HT-29 (cell line): Measurements from ENCODE around the gene UBA3. TPM values are rescaled to one million over a fixed set of nuclear protein-coding genes. Genes with fewer than 3 reads are reported as not detected.
A peak's percentile ranks its signal among the peaks of the same experiment; 100 is the strongest.

Experiments
- DNase-seq: peaks from one replicate; pipeline ENCODE4 v3.0.0-alpha.2; 2015; ENCODE audit warnings: low spot score
- total RNA-seq: library from RNA; depleted of rRNA; stranded (reverse); fragments of >200 nt; shearing (Covaris generic); gene quantifications from 2 replicates; pipeline ENCODE4 v1.2.3, GENCODE V29; 2014; rRNA removed

Gene UBA3
- total RNA-seq, result 30.5 and 34.4 TPM in 2 replicates

DNA sequence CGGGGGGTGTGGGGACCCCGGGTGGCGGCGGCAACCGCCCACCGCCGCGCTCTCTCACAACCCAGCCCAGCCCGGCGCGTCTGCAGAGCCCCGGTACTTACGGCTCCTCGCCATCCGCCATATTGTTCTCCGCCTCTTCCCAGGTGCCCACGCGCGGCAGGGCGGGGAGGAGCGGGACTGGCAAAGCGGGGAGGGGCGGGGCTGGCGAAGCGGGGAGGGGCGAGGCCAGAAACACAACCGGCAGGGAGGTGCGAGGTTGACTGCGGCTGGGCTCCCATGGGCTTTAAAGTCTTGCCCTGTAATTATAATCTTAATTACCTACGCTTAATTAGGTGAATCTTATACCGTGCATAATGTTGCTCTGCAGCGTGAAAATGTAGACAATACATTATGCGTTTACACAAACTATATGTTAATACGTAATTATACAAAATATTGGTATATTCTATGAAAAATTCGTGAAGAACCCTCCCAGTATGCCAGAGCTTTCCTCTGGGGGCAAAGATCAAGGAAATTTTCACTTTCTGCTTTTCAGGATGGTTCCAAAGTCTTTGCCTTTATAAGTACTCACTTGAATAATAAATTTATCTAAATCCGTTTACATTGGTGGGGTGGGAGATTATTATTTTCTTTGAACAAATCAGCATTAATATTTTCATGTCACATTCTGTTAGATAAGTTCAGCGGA lies at the start of gene UBA3:
TSS of gene UBA3 (minus strand) at position 133 of the 688 bp plus-strand sequence. CDS start at position 121, 12 bp downstream.
- DNase-seq, result peak; percentile 71

DNA sequence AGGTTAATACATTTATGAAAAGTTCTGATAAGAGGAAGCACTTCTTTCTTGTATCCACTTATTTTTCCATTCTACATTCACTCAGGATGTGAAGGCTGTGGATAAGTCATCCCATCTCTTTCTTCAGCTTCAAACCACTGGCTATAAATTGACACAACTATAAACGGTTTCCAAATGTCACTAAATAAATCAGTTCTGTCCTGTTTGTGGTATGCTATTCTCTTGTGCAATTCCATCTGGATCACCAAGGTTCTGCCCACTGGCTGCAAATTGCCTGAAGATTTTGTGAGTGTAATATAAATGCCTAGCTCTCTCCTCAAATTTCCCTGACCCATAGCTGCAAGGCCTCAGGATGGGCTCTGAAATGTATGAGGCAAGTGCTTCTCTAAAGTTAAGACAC lies 49.4 kb upstream of the UBA3 start:
- DNase-seq, result no peak

DNA sequence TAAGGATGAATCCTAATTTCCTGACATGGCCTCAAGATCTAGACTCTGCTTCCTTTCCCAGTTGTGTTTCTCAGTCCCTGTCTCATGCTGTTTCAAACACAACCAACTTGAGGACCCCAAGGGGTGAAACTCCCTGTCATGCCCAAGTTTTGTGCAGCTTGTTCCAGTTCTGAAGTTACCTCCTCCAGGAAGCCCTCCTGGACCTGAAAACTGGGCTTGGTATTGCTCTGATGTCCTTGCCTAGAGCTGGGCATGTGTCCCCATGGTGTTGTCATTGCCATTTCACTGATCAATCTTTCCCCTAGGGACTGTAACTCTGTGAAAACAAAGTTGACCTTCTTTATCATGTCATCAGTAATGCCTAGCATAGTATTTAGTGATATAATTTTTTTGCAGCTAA lies 48.3 kb upstream of the UBA3 start:
- DNase-seq, result no peak

DNA sequence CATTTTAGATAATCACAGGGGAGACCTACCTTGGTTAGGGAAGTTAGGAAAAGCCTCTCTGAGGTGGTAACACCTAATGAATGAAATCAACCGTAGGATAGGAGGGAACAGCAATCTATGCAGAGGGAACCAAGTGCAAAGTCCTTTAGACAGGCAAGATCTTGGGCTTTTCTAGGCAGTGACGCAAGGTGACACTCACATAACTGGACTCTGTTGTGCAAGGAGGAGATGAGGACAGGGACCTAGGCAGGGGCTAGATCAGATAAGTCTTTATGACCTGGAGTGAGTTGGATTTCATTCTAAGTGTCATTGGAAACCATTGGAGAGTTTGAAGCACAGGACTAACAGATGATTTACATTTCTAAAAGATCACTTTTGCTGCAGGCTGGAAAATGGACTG lies 46.8 kb upstream of the UBA3 start:
- no peak for DNase-seq

DNA sequence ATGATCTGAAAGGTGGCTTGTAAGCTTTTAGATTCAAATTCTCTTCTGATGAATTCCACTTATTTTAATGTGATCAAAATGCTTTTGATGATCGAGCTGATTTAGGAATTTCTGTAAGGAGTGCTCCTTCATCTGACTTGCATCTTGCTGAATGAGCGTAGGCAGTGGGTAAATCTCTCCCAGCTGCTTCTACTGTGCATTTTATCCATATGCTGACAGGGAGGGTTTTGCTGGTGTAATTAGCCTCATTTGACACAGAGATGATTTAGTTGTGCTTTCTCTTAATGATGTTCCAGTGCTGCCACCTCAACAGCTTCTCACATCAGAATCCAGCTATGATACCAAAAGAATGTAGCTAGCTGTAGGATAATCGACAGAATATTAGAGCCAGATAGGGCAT lies 46.1 kb upstream of the UBA3 start:
- no peak for DNase-seq

DNA sequence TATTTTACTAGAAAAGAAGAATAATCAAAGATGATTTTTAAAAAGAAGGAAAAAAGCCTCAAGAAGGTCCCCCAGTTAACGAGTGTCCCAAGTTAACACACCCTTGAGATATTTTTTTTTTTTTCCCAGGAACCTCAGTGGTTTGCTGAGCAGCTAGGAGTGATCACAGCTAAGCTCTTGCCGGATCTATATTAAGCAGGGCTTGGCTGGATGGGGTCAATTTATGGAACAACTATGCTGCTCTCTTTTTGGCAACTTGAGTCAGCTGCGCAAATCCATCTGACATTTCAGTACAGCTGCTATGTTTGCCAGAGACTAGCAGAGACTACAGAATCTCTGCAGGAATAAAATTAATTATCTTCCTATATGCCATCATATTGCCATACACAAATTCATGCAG lies 42.2 kb upstream of the UBA3 start, which contains the start of gene LMOD3:
TSS of gene LMOD3 (minus strand) at position 193 of the 400 bp plus-strand sequence. CDS start 209 bp downstream, outside the sequence.
- DNase-seq, result no peak

DNA sequence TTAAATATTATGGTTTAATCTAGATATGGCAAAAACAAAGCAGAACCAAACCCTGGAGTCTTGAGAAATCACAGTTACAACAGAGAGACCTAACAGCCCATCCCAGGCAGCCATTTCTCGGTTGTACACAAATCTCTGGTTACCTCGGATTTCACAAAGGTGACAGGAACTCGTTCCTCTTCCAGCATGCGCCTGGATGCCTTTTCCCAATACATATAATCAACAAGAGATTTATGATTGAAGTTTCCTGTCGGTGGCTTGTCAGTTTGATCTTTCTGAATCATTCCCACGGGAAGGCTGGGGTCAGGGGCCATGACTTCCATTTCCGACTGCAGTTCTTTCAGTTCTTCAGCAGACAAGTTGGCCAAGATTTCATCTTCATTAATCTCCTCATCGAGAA lies 41.8 kb upstream of the UBA3 start:
- no peak for DNase-seq

DNA sequence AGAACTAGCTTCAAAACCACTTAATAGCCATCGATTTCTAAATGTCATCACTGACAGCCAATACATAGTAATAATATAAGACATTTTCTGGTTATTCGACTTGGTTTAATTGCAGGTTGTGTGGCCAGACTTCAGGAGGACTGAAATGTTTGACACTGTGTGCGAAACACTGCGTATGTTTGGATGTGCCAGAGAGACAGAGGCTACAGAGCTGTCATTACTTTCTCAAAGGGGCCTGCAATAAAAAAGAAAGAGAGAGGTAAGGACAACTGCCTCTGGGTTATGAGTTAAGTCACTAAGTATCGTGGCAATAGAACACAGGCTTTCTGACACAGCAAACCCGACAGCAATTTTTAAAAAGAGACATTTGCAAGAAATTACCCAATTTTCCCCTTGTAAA lies 41.3 kb upstream of the UBA3 start:
- no peak for DNase-seq

DNA sequence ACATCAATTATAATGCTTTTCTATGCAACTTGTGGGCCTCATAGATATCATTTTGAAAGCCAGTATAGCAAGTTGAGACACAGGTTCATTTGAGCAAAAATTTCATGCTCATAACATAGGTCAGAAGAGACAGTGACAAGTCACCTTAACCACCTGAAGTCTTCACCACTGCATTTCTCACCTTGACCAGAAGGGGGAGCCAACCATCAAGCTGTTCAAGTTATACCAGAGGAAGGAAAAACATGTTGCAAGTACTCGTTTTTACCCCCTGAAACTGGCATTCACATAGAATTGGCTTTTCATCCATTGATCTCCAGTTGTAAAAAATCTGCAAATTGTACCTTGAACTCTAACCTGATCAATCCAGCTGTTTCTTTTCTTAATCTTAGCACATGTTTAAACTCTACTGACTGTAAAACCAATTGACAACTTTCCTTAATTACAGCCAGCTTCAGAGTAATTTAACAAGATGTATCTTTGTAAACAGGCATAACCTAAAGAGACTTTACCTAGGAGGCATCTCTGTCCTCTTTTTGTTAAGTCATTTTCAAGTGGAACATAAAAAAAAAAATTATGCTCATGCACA lies 40.8 kb upstream of the UBA3 start:
- DNase-seq, result peak; percentile 86

DNA sequence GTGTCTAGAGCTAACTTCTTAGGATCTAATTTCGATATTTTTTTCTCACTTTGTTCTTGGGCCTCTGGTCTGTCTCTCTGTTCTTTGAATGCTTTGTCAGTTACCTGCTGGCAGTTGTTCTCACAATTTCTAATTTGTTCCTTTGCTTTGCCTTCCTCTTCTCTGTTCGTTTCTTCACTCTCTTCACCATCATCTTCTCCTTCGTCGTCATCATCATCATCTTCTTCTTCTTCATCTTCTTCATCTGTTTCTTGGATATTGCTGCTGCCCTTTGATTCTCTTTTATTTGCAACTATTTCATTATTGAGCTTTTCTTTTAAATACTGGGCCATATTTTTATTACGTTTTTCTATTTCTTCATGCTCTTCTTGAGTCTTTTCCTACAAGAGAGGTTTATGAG lies 39.5 kb upstream of the UBA3 start:
- DNase-seq, result no peak

DNA sequence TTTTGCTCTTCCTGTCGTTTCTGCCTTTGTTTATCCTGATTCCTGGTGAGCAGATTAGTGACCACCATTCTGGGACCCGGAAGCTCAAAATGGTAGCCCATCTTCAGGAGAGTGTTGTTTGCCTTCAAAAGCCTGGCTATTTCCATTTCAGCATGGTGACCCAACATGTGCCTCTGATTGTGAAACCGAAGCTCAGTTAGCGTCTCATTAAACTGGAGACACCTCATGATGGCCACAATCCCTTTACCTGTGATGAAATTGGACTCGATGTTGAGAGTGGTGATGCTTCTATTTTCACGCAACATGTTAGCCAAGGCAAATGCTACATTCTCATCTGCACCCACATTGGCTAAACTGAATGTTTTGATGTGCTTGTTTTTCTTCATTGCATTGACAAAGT lies 39.0 kb upstream of the UBA3 start:
- no peak for DNase-seq

DNA sequence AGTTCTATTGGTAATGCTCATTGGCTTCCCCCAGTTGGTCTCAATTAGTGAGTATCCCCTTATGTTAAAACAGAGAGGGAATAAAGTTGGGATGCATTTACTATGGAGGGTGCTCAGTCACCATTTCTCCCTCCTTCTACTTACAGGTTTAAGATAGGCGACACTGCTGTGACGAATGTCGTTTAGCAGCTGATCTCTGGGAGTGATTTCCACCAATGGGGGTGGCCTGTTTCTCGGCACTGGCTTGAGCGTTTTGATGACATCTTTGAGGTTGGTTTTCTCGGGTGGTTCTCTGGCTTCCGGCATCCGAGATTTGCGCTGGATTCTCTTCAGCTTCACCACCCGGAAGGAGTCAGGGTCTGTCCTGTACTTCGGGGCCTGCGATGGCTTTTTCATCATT lies 38.4 kb upstream of the UBA3 start:
- no peak for DNase-seq

DNA sequence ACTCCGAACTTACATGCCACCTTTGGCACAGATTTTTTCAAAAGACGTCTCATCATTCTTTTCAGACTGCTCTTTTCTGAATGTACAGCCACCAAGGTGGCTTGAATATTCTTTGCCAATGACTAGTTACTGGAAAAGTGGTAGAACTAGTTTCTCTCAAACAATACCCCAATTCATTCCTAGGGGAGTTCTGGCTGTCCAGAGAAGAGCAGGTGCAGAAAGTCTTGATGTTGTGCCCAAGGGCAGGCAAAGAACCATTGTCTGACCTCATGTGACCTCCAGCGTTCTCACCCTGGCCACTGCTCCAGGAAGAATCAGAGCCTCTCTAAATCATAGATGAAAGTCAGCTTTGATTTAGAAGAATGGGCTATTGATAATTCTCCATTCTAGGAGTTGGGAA lies 36.7 kb upstream of the UBA3 start:
- DNase-seq, result peak; percentile 75

DNA sequence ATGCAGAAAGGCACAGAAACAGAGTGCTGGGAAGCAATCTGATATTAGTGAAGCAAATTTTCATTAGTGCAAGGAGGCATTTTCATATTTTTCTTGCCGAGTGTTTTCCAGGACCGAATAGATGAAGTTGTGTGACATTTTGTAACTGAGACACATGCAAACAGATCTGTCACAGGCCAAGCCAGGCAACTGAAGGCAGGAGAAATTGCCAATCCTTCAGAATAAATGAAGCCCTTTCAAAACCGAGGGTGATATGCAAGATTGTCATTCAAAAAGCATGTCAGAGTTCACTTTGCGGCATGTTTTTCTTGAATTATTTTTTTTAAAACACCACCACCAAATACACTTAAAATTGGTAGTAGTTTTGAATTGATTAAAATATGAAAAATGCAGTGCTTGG lies 36.0 kb upstream of the UBA3 start:
- no peak for DNase-seq

DNA sequence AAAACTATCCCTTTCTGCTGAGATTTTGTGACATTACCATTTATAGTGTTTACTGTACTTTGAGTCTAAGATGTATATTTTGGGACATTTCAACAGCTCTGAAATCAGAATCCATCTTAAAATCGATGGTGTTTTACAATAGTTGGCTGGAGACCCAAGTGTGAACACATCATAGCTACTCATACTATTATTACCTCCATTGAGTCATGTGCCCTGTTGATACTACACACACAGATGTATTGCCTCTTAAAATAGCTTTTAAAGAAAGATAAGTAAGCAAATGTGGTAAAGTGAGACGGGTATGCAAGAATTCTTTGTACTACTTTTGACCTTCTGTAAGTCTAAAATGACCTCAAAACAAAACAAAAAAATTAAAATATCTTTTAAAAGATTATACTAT lies 35.6 kb upstream of the UBA3 start:
- DNase-seq, result no peak

DNA sequence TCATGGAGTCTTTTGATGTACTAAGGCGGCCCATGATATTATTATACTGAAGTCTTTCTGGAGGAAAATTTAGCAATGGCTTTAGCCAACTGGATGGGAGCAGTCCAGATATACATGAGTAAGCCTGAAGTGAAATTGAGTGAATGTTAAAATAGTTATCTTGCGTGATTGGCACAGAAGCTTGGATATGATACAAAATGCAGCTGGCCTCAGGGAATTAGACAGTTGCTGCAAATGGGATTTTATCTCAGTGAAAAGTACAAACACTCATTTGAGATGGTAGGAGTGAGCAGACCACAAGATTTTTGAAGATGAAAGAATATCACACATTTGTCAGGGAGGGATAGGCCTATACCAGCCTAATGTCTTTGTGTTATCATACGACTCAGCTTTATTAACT lies 33.4 kb upstream of the UBA3 start:
- DNase-seq, result no peak

DNA sequence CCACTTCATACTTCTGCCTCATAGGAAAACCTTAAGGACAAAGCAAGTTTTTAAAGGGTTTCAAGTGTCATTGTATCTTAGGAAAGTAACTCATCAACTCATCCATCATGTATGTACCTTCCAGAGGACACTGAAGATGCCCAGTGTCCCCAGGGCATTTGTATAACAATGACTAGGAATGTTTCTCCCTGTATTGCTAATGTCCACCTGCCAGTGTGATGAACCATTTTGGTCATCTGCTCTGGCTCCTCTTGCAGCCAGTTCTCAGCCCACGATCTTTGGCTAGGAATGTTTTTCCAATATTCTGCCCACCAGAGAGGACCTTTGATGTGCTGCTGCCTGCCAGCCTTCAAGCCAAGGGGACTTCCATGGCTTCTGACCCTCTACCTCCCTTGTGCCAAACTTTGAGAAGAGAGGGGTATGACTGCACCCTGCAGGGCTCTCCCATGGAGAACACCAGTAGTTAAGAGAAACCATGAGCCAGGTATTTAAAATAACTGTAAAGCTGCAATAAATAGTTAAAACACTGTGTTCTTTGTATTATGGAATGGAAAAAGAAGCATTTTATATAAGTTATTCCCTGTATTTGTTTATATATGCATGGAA lies 30.9 kb upstream of the UBA3 start:
- DNase-seq, result no peak

DNA sequence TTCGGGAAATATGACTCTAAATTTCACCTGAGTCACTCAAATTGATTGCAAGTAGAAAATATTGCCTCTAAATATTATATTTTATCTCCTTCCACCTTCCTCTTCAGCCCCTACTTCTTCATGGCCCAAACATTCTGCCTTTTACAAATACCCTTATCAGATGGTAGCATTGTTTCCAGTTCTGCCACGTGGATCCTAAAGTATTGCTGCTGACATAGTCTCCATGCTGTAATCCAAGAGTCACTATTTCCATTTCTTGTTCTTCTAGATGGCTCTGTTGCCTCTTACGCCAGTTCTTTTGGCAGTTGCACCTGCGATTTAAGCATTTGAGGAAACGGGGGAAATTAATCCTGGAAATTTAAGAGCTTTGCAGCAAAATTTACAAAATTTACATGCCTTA lies 28.6 kb upstream of the UBA3 start:
- no peak for DNase-seq

DNA sequence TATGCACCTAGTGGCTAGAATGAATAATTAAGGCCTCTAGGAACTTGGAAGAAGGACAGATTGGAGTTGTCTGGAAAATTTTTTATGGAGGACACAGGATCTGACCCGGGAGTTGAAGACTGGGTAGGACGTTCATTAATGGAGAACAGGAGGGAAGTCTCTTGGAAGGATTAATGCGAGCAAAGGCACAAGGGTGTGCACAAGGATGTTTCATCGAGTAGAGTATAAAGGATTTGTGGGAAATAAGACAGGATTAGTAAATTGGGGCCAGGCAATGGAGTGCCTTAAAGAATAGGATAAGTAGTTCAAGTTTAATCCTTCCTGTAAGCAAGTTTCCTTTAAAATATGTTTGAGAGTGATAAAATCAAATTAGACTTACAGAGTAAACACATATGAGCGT lies 27.7 kb upstream of the UBA3 start:
- no peak for DNase-seq

DNA sequence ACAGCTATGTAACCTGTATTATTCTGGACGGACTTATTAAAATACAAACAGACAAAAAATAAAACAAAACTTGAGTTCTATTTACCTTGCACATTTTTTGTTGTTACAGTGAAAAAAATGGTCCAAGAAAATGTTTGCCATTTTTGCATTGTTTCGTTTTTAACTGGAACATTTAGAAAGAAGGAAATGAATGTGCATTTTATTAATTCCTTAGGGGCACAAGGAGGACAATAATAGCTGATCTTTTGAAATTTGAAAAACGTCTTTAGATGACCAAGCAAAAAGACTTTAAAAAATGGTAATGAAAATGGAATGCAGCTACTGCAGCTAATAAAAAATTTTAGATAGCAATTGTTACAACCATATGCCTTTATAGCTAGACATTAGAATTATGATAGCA lies 25.2 kb upstream of the UBA3 start:
- DNase-seq, result no peak

DNA sequence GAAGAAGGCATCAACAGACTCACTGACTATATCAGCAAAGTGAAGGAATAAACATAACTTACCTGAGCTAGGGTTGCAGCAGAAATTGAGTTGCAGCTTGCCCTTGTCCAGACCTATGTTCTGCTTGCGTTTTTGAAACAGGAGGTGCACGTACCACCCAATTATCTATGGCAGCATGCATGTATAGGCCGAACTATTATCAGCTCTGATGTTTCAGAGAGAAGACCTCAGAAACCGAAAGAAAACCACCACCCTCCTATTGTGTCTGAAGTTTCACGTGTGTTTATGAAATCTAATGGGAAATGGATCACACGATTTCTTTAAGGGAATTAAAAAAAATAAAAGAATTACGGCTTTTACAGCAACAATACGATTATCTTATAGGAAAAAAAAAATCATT lies 24.4 kb upstream of the UBA3 start:
- no peak for DNase-seq

DNA sequence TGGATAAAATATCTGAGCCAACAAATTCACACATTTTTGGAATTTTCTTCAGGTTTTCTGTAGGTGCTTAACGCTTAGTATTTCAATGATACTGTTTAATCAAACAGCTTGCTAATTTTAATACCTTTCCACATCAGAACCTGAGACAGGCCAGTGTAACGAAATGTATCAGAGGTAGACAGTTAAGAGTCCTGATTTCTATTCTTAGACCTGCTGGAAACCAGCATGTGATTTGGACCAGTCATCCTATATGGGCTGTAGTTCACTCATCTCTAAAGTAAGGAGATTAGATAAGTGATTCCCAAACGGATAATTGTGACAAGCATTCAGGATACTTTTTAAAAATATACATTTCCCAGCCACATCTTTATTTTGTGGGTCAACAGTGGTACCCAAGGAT lies 23.0 kb upstream of the UBA3 start:
- DNase-seq, result no peak

DNA sequence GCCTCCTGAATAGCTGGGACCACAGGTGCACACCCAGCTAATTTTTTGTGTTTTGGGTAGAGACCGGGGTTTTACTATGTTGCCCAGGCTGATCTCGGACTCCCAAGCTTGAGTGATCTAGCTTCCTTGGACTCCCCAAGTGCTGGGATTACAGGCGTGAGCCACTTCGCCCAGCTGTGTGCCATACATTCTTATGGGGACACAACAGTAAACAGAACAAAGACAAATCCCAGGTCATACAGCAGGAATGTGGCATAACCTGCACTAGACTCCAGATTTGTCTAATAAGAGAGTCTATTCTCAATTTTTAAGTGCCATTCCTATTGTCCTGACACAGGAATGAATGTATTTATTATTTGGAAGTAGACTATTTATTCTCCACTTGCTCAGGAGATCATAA lies 22.2 kb upstream of the UBA3 start:
- no peak for DNase-seq
